Omental fat pad (tissue), 4 donors: ENCODE results near the gene PAM16. TPM values are rescaled to one million over a fixed set of nuclear protein-coding genes. Genes with fewer than 3 reads are reported as not detected.

Experiments used
- ATAC-seq: fragments of 150-250 bp; one replicate; pipeline ENCODE4 v1.9.1; 2016; ENCODE audit warnings: mild to moderate bottlenecking, moderate library complexity; ENCODE audit not compliant: low FRiP score
- DNase-seq: peaks from one replicate; pipeline ENCODE4 v3.0.0-alpha.2; 2019; ENCODE audit warnings: low spot score
- CTCF ChIP-seq, 3 donors: fragments of 450-650 bp; IDR thresholded peaks; one replicate each; pipeline ENCODE4 v1.5.1; 2016 to 2017; ENCODE audit warnings: antibody characterized with exemption in 3 of 3, mild to moderate bottlenecking in 3 of 3, moderate library complexity in 2 of 3
- total RNA-seq, 4 donors: library from RNA; depleted of rRNA; stranded (reverse); fragments of >200 nt; gene quantifications; one replicate each; pipeline ENCODE4 v1.1.0, GENCODE V29; 2016

Gene PAM16
- total RNA-seq, 4 donors from 2014 or later: 32.7 to 53.9 (median 41.8) TPM

DNA sequence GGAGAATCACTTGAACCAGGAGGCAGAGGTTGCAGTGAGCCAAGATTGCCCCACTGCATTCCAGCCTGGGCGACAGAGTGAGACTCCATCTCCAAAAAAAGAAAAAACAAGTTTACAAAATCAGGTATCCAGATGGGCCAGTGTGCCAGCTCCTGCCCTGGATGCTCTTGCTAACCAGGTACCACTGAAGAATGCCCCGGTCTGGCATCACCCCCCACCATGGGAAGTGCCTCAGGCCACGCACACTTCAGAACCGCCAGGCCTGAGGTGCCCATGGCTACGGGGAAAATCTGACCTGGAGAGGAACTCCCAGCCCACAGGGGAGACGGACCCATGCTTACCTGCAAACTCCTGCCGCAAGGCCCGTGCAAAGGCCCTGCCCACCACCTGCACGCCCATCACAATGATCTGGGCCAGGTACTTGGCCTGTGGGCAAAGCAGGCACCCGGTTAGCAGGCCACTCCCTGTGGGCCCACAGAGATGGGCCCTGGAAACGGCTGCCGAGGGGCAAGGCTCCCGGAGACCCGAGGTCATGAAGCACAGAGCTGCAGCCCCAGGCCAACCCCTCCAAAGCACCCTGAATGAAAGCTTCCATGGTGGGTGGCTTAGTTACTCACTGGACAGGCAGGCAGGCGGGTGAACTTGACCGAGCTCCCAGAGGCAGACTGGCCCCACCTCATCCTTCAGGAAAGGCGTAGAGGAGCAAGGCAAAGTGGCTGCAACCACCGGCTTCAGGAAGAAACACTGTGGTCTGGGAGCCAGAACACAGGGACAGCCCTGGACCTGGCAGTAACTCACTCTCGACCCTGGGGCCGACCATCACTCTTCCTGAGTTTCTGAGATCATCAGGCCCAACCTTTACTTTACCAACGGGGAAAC lies 8.0 kb downstream of the PAM16 start:
- no peak for TF ChIP-seq CTCF (IDR thresholded peaks at IDR 0.05)
- DNase-seq (no peak), ATAC-seq (no peak)

- TF ChIP-seq CTCF (IDR thresholded peaks at IDR 0.05): no peak
Observed at GRCh38 chr16:4341250-4341649, 9.9 kb downstream of the PAM16 start.

DNA sequence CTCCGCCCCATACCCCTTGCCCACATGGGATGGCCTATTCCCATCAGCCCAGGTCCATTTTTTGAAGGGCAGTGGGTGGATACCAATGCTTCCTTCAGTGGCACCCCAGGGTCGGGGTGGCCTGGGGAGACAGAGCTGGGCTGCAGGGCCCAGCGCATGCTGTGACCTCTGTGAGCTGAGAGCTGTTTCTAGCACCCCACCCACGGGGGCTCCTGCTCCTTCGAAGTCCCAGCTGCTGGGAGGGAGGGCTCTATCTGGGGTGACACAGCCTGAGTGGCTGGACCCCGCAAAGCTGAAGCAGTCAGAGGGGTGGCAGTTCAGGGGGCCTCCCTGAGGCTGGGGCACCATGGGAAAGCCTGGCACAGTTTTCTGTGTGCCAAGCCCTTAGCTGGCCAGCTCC lies 10.7 kb downstream of the PAM16 start:
- DNase-seq: no peak
- TF ChIP-seq CTCF (IDR thresholded peaks at IDR 0.05): no peak
- ATAC-seq: no peak

More at GRCh38 chr16:4341250-4341649, 9.9 kb downstream of the PAM16 start:
- no peak for ATAC-seq
- no peak for DNase-seq

DNA sequence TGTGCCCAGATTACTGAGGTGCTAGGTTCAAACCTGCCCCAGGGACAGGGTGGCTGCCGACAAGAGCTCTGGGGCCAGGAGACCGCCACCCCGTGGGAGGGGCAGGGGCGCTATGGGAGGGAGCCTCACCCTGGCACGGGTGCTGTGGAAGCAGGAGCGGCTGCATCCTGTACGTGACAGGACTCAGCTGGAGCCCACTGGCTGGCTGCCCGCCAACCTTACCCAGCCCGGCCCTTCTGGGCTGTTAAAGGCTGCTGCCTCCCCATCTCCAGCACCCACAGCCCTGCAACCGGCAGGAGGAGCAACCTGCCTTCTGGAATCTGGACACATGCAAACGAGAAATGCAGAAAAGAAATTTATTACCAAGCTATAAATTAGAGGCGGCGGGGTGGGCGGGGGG lies 11.2 kb downstream of the PAM16 start:
- no peak for DNase-seq
- TF ChIP-seq CTCF (IDR thresholded peaks at IDR 0.05): no peak
- ATAC-seq: no peak

DNA sequence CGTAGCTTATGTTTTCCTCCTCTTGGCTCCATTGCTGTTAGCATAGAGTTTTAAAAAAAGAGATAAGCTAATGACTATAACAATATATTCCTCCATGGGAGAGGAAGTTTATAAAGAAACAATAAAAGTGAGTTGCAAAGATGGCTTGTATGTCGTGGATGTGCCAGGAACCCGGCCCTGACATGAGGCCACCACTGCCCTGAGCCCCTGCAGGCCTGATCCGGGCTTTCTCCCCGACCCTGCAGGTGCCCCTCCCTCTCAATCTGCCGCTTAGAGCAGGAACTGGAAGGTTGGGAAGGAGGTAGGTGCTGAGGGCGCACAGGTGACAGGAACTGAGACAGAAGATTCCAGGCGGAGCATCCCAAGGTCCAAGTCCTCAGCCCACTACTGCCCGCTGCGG lies 11.7 kb downstream of the PAM16 start:
- ATAC-seq: no peak
- TF ChIP-seq CTCF (IDR thresholded peaks at IDR 0.05): no peak
- no peak for DNase-seq

DNA sequence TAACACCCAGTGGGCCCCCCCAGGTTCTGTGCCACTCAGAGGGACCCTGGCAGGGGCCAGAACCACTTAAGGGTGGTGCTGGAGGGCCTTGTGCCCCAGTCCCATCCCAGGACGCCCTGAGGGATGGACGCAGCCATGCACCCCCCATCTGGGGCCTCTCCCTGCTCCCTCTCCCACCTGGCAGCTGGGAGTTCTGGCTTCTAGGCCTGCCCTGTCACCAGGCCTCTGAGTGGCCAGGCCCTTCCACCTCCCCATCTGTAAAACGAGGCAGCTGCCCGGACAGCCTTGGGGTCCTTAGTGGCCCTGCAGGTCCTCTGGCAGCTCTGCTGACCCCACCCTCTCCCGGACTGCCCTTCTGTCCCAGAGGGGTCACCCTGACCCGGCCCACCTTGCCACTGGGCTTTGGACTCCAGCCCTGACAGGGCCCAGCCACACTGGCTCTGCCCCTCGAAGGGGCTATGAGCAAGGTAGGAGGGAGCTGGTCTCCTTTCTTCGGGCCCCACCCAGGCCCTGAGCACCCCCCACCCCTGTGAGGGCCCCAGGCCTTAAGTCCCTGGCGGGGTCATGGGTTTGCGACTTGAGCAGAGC lies 12.3 kb downstream of the PAM16 start:
- DNase-seq (no peak), ATAC-seq (no peak)
- no peak for TF ChIP-seq CTCF (IDR thresholded peaks at IDR 0.05)
